ENCODE measurements around the gene AOPEP. TPM values are rescaled to one million over a fixed set of nuclear protein-coding genes. Genes with fewer than 3 reads are reported as not detected.

Gene AOPEP
- total RNA-seq, 1 experiment from 2014 or later, result 14.4 TPM

- TF ChIP-seq ELF4 (CRISPR knock-in tag; IDR thresholded peaks at IDR 0.05; ENCODE audit: low read depth) (no peak), ZSCAN18 (CRISPR knock-in tag; IDR thresholded peaks at IDR 0.05) (no peak), NFATC4 (CRISPR knock-in tag; IDR thresholded peaks at IDR 0.05) (no peak), ATF1 (CRISPR knock-in tag; IDR thresholded peaks at IDR 0.05) (no peak), JUN (CRISPR knock-in tag; IDR thresholded peaks at IDR 0.05) (no peak), ZNF416 (CRISPR knock-in tag; IDR thresholded peaks at IDR 0.05) (no peak), ATF6 (CRISPR knock-in tag; IDR thresholded peaks at IDR 0.05) (no peak), TP53 (CRISPR knock-in tag; IDR thresholded peaks at IDR 0.05) (no peak), MYBL2 (CRISPR knock-in tag; IDR thresholded peaks at IDR 0.05) (no peak), KAT7 (CRISPR knock-in tag; IDR thresholded peaks at IDR 0.05; ENCODE audit: borderline replicate concordance) (no peak), TEAD4 (CRISPR knock-in tag; IDR thresholded peaks at IDR 0.05) (no peak), TEAD1 (CRISPR knock-in tag; IDR thresholded peaks at IDR 0.05) (no peak)
- TF ChIP-seq, protein P1, sequence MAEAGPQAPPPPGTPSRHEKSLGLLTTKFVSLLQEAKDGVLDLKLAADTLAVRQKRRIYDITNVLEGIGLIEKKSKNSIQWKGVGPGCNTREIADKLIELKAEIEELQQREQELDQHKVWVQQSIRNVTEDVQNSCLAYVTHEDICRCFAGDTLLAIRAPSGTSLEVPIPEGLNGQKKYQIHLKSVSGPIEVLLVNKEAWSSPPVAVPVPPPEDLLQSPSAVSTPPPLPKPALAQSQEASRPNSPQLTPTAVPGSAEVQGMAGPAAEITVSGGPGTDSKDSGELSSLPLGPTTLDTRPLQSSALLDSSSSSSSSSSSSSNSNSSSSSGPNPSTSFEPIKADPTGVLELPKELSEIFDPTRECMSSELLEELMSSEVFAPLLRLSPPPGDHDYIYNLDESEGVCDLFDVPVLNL (CRISPR knock-in tag; IDR thresholded peaks at IDR 0.05; ENCODE audit: borderline replicate concordance, low read depth), result no peak
- TF ChIP-seq, protein P2, sequence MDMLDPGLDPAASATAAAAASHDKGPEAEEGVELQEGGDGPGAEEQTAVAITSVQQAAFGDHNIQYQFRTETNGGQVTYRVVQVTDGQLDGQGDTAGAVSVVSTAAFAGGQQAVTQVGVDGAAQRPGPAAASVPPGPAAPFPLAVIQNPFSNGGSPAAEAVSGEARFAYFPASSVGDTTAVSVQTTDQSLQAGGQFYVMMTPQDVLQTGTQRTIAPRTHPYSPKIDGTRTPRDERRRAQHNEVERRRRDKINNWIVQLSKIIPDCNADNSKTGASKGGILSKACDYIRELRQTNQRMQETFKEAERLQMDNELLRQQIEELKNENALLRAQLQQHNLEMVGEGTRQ (CRISPR knock-in tag; IDR thresholded peaks at IDR 0.05), result no peak
- TF ChIP-seq, protein P3, sequence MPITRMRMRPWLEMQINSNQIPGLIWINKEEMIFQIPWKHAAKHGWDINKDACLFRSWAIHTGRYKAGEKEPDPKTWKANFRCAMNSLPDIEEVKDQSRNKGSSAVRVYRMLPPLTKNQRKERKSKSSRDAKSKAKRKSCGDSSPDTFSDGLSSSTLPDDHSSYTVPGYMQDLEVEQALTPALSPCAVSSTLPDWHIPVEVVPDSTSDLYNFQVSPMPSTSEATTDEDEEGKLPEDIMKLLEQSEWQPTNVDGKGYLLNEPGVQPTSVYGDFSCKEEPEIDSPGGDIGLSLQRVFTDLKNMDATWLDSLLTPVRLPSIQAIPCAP (CRISPR knock-in tag; IDR thresholded peaks at IDR 0.05), result no peak
- TF ChIP-seq, protein P4, sequence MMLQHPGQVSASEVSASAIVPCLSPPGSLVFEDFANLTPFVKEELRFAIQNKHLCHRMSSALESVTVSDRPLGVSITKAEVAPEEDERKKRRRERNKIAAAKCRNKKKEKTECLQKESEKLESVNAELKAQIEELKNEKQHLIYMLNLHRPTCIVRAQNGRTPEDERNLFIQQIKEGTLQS (CRISPR knock-in tag; conservative IDR thresholded peaks at IDR 0.05), result no peak
Measured at GRCh38 chr9:94783928-94784327, 57.4 kb downstream of the AOPEP start (continued).

- no peak overlapping the region for H3K4me3 Mint-ChIP-seq
- H3K27me3 Mint-ChIP-seq (ENCODE audit: low read depth), result no peaks in the 10 kb centered on the region
- POLR2A ChIA-PET, result no interaction called here
- DNase-seq (ENCODE audit: low spot score) (no peak), ATAC-seq (peak; percentile 46)
- H3K27ac Mint-ChIP-seq, result no peak overlapping the region
- no peaks in the 10 kb centered on the region for H3K9me3 Mint-ChIP-seq
- H3K4me1 Mint-ChIP-seq, result peaks cover 18% of the 10 kb centered on the region
- H3K36me3 Mint-ChIP-seq, result no peaks in the 10 kb centered on the region
- CTCF ChIA-PET, result interaction anchor here (1.0 to 1.6 kb wide), 3 partner anchors 259 to 287 kb away, joined by 3 to 4 read pairs (median 4); no protein-coding TSS in a partner anchor
- TF ChIP-seq CREM (CRISPR knock-in tag; IDR thresholded peaks at IDR 0.05), result no peak
- TF ChIP-seq, protein P5, sequence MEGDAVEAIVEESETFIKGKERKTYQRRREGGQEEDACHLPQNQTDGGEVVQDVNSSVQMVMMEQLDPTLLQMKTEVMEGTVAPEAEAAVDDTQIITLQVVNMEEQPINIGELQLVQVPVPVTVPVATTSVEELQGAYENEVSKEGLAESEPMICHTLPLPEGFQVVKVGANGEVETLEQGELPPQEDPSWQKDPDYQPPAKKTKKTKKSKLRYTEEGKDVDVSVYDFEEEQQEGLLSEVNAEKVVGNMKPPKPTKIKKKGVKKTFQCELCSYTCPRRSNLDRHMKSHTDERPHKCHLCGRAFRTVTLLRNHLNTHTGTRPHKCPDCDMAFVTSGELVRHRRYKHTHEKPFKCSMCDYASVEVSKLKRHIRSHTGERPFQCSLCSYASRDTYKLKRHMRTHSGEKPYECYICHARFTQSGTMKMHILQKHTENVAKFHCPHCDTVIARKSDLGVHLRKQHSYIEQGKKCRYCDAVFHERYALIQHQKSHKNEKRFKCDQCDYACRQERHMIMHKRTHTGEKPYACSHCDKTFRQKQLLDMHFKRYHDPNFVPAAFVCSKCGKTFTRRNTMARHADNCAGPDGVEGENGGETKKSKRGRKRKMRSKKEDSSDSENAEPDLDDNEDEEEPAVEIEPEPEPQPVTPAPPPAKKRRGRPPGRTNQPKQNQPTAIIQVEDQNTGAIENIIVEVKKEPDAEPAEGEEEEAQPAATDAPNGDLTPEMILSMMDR (IDR thresholded peaks at IDR 0.05), result no peak
- TF ChIP-seq EMX1 (CRISPR knock-in tag; IDR thresholded peaks at IDR 0.05), result no peak
- no peak for TF ChIP-seq ARID4B (CRISPR knock-in tag; IDR thresholded peaks at IDR 0.05; ENCODE audit: borderline replicate concordance)
- no peak for TF ChIP-seq IRF2 (CRISPR knock-in tag; IDR thresholded peaks at IDR 0.05; ENCODE audit: borderline replicate concordance, low read depth)
- no peak for TF ChIP-seq ZNF121 (CRISPR knock-in tag; IDR thresholded peaks at IDR 0.05)
Measured at GRCh38 chr9:94785215-94786169, 59.0 kb downstream of the AOPEP start.

Data from WTC11 (cell line).